IPS DF 6.9 (cell line): ENCODE measurements around the gene KCTD11.

ENCODE experiments used
- DNase-seq: peaks from one replicate; pipeline ENCODE4 v3.0.0-alpha.2; 2013; ENCODE audit warnings: low read depth, low spot score
- H3K27ac ChIP-seq: one replicate; pipeline ENCODE4 v1.5.1; 2013; ENCODE audit warnings: low read length, control low read depth
- H3K27me3 ChIP-seq: 2 replicates; pipeline ENCODE4 v1.6.1; 2013; ENCODE audit warnings: mild to moderate bottlenecking, low read length; ENCODE audit not compliant: control insufficient read depth, insufficient read depth
- H3K36me3 ChIP-seq: 2 replicates; pipeline ENCODE4 v1.6.1; 2013; ENCODE audit warnings: low read length; ENCODE audit not compliant: control insufficient read depth, insufficient read depth
- H3K4me1 ChIP-seq: 2 replicates; pipeline ENCODE4 v1.6.1; 2013; ENCODE audit warnings: low read length; ENCODE audit not compliant: control insufficient read depth, insufficient read depth
- H3K4me3 ChIP-seq: 2 replicates; pipeline ENCODE4 v1.5.1; 2013; ENCODE audit warnings: mild to moderate bottlenecking, low read length
- H3K9me3 ChIP-seq: 2 replicates; pipeline ENCODE4 v1.6.1; 2013; ENCODE audit warnings: low read length, inconsistent platforms; ENCODE audit not compliant: control insufficient read depth, insufficient read depth
- WGBS: extraction: QIAGEN DNeasy Blood & Tissue Kit; methylation state at CpG from one replicate; pipeline ENCODE4 v1.1.7; 2013; ENCODE audit warnings: mixed read lengths, missing lambda C conversion rate; ENCODE audit not compliant: insufficient read length, insufficient coverage; 5-methylcytosine and 5-hydroxymethylcytosine counted together

Gene KCTD11

GRCh38 chr17:7346761-7347614 lies 5.0 kb upstream of the KCTD11 start:
- no peak overlapping the region for H3K27ac ChIP-seq
- no peaks in the 10 kb centered on the region for H3K27me3 ChIP-seq
- no peak overlapping the region for H3K4me3 ChIP-seq
- H3K4me1 ChIP-seq: peaks cover 3% of the 10 kb centered on the region; the same call in 1 of the 2 replicates
- H3K9me3 ChIP-seq: no peaks in the 10 kb centered on the region
- no peaks in the 10 kb centered on the region for H3K36me3 ChIP-seq
- DNase-seq: no peak
- no CpG with 5 or more reads among the region's 18 CpGs for WGBS

- no peak for DNase-seq
- Histone ChIP-seq H3K36me3 (no peaks in the 10 kb centered on the region), H3K4me3 (no peak overlapping the region), H3K9me3 (no peaks in the 10 kb centered on the region), H3K27ac (no peak overlapping the region), H3K4me1 (peaks cover 3% of the 10 kb centered on the region; the same call in 1 of the 2 replicates), H3K27me3 (no peaks in the 10 kb centered on the region)
- WGBS: no CpG with 5 or more reads among the region's 19 CpGs
Measured at GRCh38 chr17:7347630-7348477, 4.1 kb upstream of the KCTD11 start.

- no CpG with 5 or more reads among the region's 19 CpGs for WGBS
- H3K36me3 ChIP-seq: no peaks in the 10 kb centered on the region
- DNase-seq: no peak
- no peak overlapping the region for H3K27ac ChIP-seq
- H3K27me3 ChIP-seq: no peaks in the 10 kb centered on the region
- no peaks in the 10 kb centered on the region for H3K9me3 ChIP-seq
- no peak overlapping the region for H3K4me3 ChIP-seq
- H3K4me1 ChIP-seq: peaks cover 3% of the 10 kb centered on the region; the same call in 1 of the 2 replicates
Measured at GRCh38 chr17:7348478-7349242, 3.3 kb upstream of the KCTD11 start.

GRCh38 chr17:7352503-7352889 lies 534 bp downstream of the KCTD11 start:
- no peak for DNase-seq
- Histone ChIP-seq H3K9me3 (no peaks in the 10 kb centered on the region), H3K27ac (no peak overlapping the region), H3K4me3 (peak overlapping the region; percentile 69; the same call in 1 of the 2 replicates), H3K36me3 (no peaks in the 10 kb centered on the region), H3K27me3 (no peaks in the 10 kb centered on the region), H3K4me1 (peaks cover 4% of the 10 kb centered on the region; the same call in 1 of the 2 replicates)
- no CpG with 5 or more reads among the region's 10 CpGs for WGBS

GRCh38 chr17:7352910-7353635 lies 1.1 kb downstream of the KCTD11 start:
- H3K4me1 ChIP-seq: peaks cover 4% of the 10 kb centered on the region; the same call in 1 of the 2 replicates
- H3K27ac ChIP-seq: no peak overlapping the region
- no CpG with 5 or more reads among the region's 37 CpGs for WGBS
- H3K27me3 ChIP-seq: no peaks in the 10 kb centered on the region
- no peak for DNase-seq
- H3K4me3 ChIP-seq: no peak overlapping the region
- no peaks in the 10 kb centered on the region for H3K9me3 ChIP-seq
- H3K36me3 ChIP-seq: no peaks in the 10 kb centered on the region

GRCh38 chr17:7354262-7354843 lies 2.4 kb downstream of the KCTD11 start:
- no peak overlapping the region for H3K4me3 ChIP-seq
- WGBS: no CpG with 5 or more reads among the region's 9 CpGs
- H3K4me1 ChIP-seq: peaks cover 3% of the 10 kb centered on the region; the same call in 1 of the 2 replicates
- H3K9me3 ChIP-seq: no peaks in the 10 kb centered on the region
- H3K27me3 ChIP-seq: no peaks in the 10 kb centered on the region
- no peaks in the 10 kb centered on the region for H3K36me3 ChIP-seq
- H3K27ac ChIP-seq: no peak overlapping the region
- no peak for DNase-seq

GRCh38 chr17:7355053-7355452 lies 3.1 kb downstream of the KCTD11 start, which contains the start of gene TMEM95:
Gene TMEM95 (plus strand): TSS chr17:7355156. CDS start chr17:7355205, 49 bp downstream.
- no peaks in the 10 kb centered on the region for H3K27me3 ChIP-seq
- no peak within 1 kb of the TSS for H3K4me3 ChIP-seq
- no peaks in the 10 kb centered on the region for H3K36me3 ChIP-seq
- no peak within 1 kb of the TSS for H3K27ac ChIP-seq
- H3K9me3 ChIP-seq: no peaks in the 10 kb centered on the region
- WGBS: no CpG with 5 or more reads among the region's 10 CpGs
- peaks cover 1% of the 10 kb centered on the region; the same call in 1 of the 2 replicates for H3K4me1 ChIP-seq
- DNase-seq: no peak

GRCh38 chr17:7355573-7355972 lies 3.6 kb downstream of the KCTD11 start:
- Histone ChIP-seq H3K9me3 (no peaks in the 10 kb centered on the region), H3K4me3 (no peak overlapping the region), H3K27me3 (no peaks in the 10 kb centered on the region), H3K27ac (no peak overlapping the region), H3K4me1 (peaks cover 1% of the 10 kb centered on the region; the same call in 1 of the 2 replicates), H3K36me3 (no peaks in the 10 kb centered on the region)
- WGBS: no CpG with 5 or more reads among the region's 8 CpGs
- DNase-seq: no peak

- no CpG with 5 or more reads among the region's 12 CpGs for WGBS
Measured at GRCh38 chr17:7356072-7356549, 4.1 kb downstream of the KCTD11 start.

More at GRCh38 chr17:7356072-7356549, 4.1 kb downstream of the KCTD11 start:
- Histone ChIP-seq H3K27me3 (no peaks in the 10 kb centered on the region), H3K36me3 (no peaks in the 10 kb centered on the region), H3K27ac (no peak overlapping the region), H3K4me1 (peaks cover 1% of the 10 kb centered on the region; the same call in 1 of the 2 replicates), H3K4me3 (no peak overlapping the region), H3K9me3 (no peaks in the 10 kb centered on the region)
- DNase-seq: peak; percentile 87
